RPMI8226 (cell line): Measurements from ENCODE around the gene ZMYND11.

Source experiments
- DNase-seq: peaks from one replicate; pipeline ENCODE4 v3.0.0-alpha.2; 2015

The ZMYND11 gene

GRCh38 chr10:201328-201771 lies 66.1 kb downstream of the ZMYND11 start:
- no peak for DNase-seq

- DNase-seq = no peak
Observed at GRCh38 chr10:208616-209015, 73.4 kb downstream of the ZMYND11 start.

GRCh38 chr10:209357-209756 lies 74.1 kb downstream of the ZMYND11 start:
- no peak for DNase-seq

- no peak for DNase-seq
Observed at GRCh38 chr10:210297-210696, 75.0 kb downstream of the ZMYND11 start.

GRCh38 chr10:215444-215843 lies 80.2 kb downstream of the ZMYND11 start:
- no peak for DNase-seq

- DNase-seq = no peak
Observed at GRCh38 chr10:218798-219197, 83.5 kb downstream of the ZMYND11 start.

- DNase-seq = no peak
Observed at GRCh38 chr10:219731-220472, 84.6 kb downstream of the ZMYND11 start.

GRCh38 chr10:224571-224970 lies 89.3 kb downstream of the ZMYND11 start:
- DNase-seq = peak; percentile 70

- no peak for DNase-seq
Observed at GRCh38 chr10:226018-226417, 90.8 kb downstream of the ZMYND11 start.

- no peak for DNase-seq
Observed at GRCh38 chr10:227014-227413, 91.8 kb downstream of the ZMYND11 start.

- DNase-seq = no peak
Observed at GRCh38 chr10:228366-228765, 93.1 kb downstream of the ZMYND11 start.

- DNase-seq = no peak
Observed at GRCh38 chr10:230758-231157, 95.5 kb downstream of the ZMYND11 start.

- no peak for DNase-seq
Observed at GRCh38 chr10:232061-232460, 96.8 kb downstream of the ZMYND11 start.

GRCh38 chr10:232878-233277 lies 97.6 kb downstream of the ZMYND11 start:
- DNase-seq = no peak

- no peak for DNase-seq
Observed at GRCh38 chr10:234708-235406, 99.6 kb downstream of the ZMYND11 start.

- no peak for DNase-seq
Observed at GRCh38 chr10:235915-236314, 100.7 kb downstream of the ZMYND11 start.

- DNase-seq = no peak
Observed at GRCh38 chr10:239109-239508, 103.9 kb downstream of the ZMYND11 start.

GRCh38 chr10:241451-241850 lies 106.2 kb downstream of the ZMYND11 start:
- no peak for DNase-seq

GRCh38 chr10:241966-242643 lies 106.8 kb downstream of the ZMYND11 start:
- no peak for DNase-seq

GRCh38 chr10:244227-244626 lies 109.0 kb downstream of the ZMYND11 start:
- no peak for DNase-seq

- DNase-seq = no peak
Observed at GRCh38 chr10:246431-246830, 111.2 kb downstream of the ZMYND11 start.

GRCh38 chr10:247480-247879 lies 112.2 kb downstream of the ZMYND11 start:
- DNase-seq = no peak

- no peak for DNase-seq
Observed at GRCh38 chr10:248307-248706, 113.1 kb downstream of the ZMYND11 start.

GRCh38 chr10:251982-252582 lies 116.8 kb downstream of the ZMYND11 start:
- no peak for DNase-seq
